Neural cell (in vitro differentiated cells): ENCODE results near the gene DOCK9. TPM values are rescaled to one million over a fixed set of nuclear protein-coding genes. Genes with fewer than 3 reads are reported as not detected.

ENCODE experiments used
- H2AFZ ChIP-seq: fragments of 200-600, 300-800 bp; sonication (generic), shearing (Covaris generic); 2 replicates; pipeline ENCODE4 v1.6.0; 2014; ENCODE audit warnings: low read depth, mild to moderate bottlenecking, antibody characterized with exemption, low read length, moderate library complexity
- H3F3A ChIP-seq: fragments of 200-600 bp; shearing (Covaris generic); 2 replicates; pipeline ENCODE4 v1.6.1; 2016; ENCODE audit warnings: mild to moderate bottlenecking, moderate library complexity, mixed read lengths, antibody characterized with exemption, low read length; ENCODE audit not compliant: insufficient read depth, poor library complexity, severe bottlenecking
- H3K27ac ChIP-seq: fragments of 200-600, 300-800 bp; sonication (generic), shearing (Covaris generic); 2 replicates; pipeline ENCODE4 v1.5.1; 2014; ENCODE audit warnings: mild to moderate bottlenecking, low read length, moderate library complexity
- H3K27me3 ChIP-seq: fragments of 300-800, 200-600 bp; sonication (generic), shearing (Covaris generic); 2 replicates; pipeline ENCODE4 v1.6.0; 2014; ENCODE audit warnings: mild to moderate bottlenecking, low read depth, low read length, moderate library complexity; ENCODE audit not compliant: insufficient read depth
- H3K36me3 ChIP-seq: fragments of 300-800, 200-600 bp; sonication (generic), shearing (Covaris generic); 2 replicates; pipeline ENCODE4 v1.5.1; 2014; ENCODE audit warnings: mild to moderate bottlenecking, antibody characterized with exemption, low read length, moderate library complexity; ENCODE audit not compliant: insufficient read depth
- H3K4me2 ChIP-seq: fragments of 300-800, 200-600 bp; sonication (generic), shearing (Covaris generic); 2 replicates; pipeline ENCODE4 v1.6.0; 2014; ENCODE audit warnings: mild to moderate bottlenecking, low read length
- H3K4me3 ChIP-seq: fragments of 300-800, 200-600 bp; sonication (generic), shearing (Covaris generic); 2 replicates; pipeline ENCODE4 v1.5.1; 2014; ENCODE audit warnings: mild to moderate bottlenecking, low read length, moderate library complexity
- H3K79me2 ChIP-seq: fragments of 200-600 bp; shearing (Covaris generic); replicated peaks from 2 replicates; pipeline ENCODE4 v1.6.0; 2014; ENCODE audit warnings: mild to moderate bottlenecking, low read length, moderate library complexity; ENCODE audit not compliant: insufficient read depth
- H3K9ac ChIP-seq: fragments of 300-800, 200-600 bp; sonication (generic), shearing (Covaris generic); 2 replicates; pipeline ENCODE4 v1.6.1; 2016; ENCODE audit warnings: mild to moderate bottlenecking, low read length, mixed read lengths
- H3K9me2 ChIP-seq: fragments of 200-600 bp; shearing (Covaris generic); 2 replicates; pipeline ENCODE4 v1.6.1; 2016; ENCODE audit warnings: mild to moderate bottlenecking, low read length, mixed read lengths; ENCODE audit not compliant: insufficient read depth
- H3K9me3 ChIP-seq: fragments of 200-600, 300-800 bp; sonication (generic), shearing (Covaris generic); 2 replicates; pipeline ENCODE4 v1.6.1; 2016; ENCODE audit warnings: mild to moderate bottlenecking, mixed run types, low read length, moderate library complexity, mixed read lengths
- H4K20me1 ChIP-seq: fragments of 200-600 bp; shearing (Covaris generic); 2 replicates; pipeline ENCODE4 v1.6.1; 2016; ENCODE audit warnings: mild to moderate bottlenecking, mixed run types; ENCODE audit not compliant: insufficient read depth
- EP300 ChIP-seq: fragments of 450-650 bp; conservative IDR thresholded peaks from 2 replicates; pipeline ENCODE4 v1.6.1; 2014; ENCODE audit warnings: antibody characterized with exemption, mild to moderate bottlenecking, moderate library complexity; ENCODE audit not compliant: poor library complexity, severe bottlenecking
- EZH2 ChIP-seq: fragments of 200-600, 300-800 bp; shearing (Covaris generic), sonication (generic); IDR thresholded peaks from 2 replicates; pipeline ENCODE4 v1.6.1; 2014; ENCODE audit warnings: antibody characterized with exemption, low read length, borderline replicate concordance, mild to moderate bottlenecking; ENCODE audit not compliant: insufficient read depth, poor library complexity, severe bottlenecking
- MXI1 ChIP-seq: fragments of 450-650 bp; conservative IDR thresholded peaks from 2 replicates; pipeline ENCODE4 v1.6.1; 2014; ENCODE audit warnings: antibody characterized with exemption, mild to moderate bottlenecking; ENCODE audit not compliant: poor library complexity, severe bottlenecking
- POLR2AphosphoS5 ChIP-seq: IDR thresholded peaks from 2 replicates; pipeline ENCODE4 v1.6.1; 2012
- RAD21 ChIP-seq: fragments of 450-650 bp; conservative IDR thresholded peaks from 2 replicates; pipeline ENCODE4 v1.6.1; 2014; ENCODE audit warnings: antibody characterized with exemption, mild to moderate bottlenecking, moderate library complexity
- SMC3 ChIP-seq: fragments of 450-650 bp; conservative IDR thresholded peaks from 2 replicates; pipeline ENCODE4 v1.6.1; 2014; ENCODE audit warnings: antibody characterized with exemption, mild to moderate bottlenecking, moderate library complexity; ENCODE audit not compliant: poor library complexity
- TAF1 ChIP-seq: IDR thresholded peaks from 2 replicates; pipeline ENCODE4 v1.6.1; 2012; ENCODE audit warnings: low read depth
- polyA plus RNA-seq: library from polyadenylated mRNA; depleted of rRNA; stranded (reverse); fragments of >200 nt; gene quantifications from 2 replicates; pipeline ENCODE4 v1.2.3, GENCODE V29; 2014
- TF ChIP-seq, protein P1 (sequence below): IDR thresholded peaks from 2 replicates; pipeline ENCODE4 v1.6.1; 2012; ENCODE audit warnings: borderline replicate concordance
- TF ChIP-seq, protein P2 (sequence below): fragments of 450-650 bp; IDR thresholded peaks from 2 replicates; pipeline ENCODE4 v1.5.1; 2014; ENCODE audit warnings: antibody characterized with exemption, mild to moderate bottlenecking, moderate library complexity; ENCODE audit not compliant: poor library complexity, severe bottlenecking

The DOCK9 gene
- polyA plus RNA-seq, 1 donor from 2014 or later = 11.4 TPM

DNA sequence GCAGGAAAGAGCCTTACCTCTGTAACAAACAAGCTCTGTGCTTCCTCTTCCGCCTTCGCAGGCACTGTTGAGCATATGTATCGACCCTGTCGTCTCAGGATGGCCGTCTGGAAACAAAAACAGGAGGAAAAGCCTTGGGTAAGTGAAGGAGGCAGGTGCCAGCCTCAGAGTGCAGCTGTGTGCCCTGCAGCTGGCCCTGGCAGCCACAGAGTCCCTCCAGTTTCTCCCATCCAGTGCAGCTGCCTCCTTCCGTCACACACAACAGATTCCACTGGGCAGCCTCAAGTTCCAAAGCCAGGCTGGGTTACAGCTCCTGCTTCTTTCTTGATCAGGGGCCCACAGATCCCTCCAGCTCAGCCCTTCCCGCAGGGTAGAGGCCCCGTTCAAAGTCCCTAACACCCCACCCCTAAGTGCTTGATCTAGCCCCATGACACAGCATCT is 47.7 kb downstream of the DOCK9 start:
- Histone ChIP-seq H3K9me2 (no peaks in the 10 kb centered on the region), H3F3A (no peaks in the 10 kb centered on the region), H4K20me1 (no peaks in the 10 kb centered on the region), H3K4me3 (no peak overlapping the region), H3K4me2 (no peak overlapping the region), H3K79me2 (no peaks in the 10 kb centered on the region), H3K36me3 (no peaks in the 10 kb centered on the region), H3K27me3 (no peaks in the 10 kb centered on the region), H3K27ac (no peak overlapping the region), H3K9me3 (no peaks in the 10 kb centered on the region), H2AFZ (no peak overlapping the region), H3K9ac (no peak overlapping the region)
- TF ChIP-seq SMC3 = no peak
- no peak for TF ChIP-seq EP300
- TF ChIP-seq MXI1 = no peak
- TF ChIP-seq RAD21 = no peak
- no peak for TF ChIP-seq POLR2AphosphoS5
- TF ChIP-seq EZH2 = no peak
- TF ChIP-seq TAF1 = no peak
- TF ChIP-seq, protein P1, sequence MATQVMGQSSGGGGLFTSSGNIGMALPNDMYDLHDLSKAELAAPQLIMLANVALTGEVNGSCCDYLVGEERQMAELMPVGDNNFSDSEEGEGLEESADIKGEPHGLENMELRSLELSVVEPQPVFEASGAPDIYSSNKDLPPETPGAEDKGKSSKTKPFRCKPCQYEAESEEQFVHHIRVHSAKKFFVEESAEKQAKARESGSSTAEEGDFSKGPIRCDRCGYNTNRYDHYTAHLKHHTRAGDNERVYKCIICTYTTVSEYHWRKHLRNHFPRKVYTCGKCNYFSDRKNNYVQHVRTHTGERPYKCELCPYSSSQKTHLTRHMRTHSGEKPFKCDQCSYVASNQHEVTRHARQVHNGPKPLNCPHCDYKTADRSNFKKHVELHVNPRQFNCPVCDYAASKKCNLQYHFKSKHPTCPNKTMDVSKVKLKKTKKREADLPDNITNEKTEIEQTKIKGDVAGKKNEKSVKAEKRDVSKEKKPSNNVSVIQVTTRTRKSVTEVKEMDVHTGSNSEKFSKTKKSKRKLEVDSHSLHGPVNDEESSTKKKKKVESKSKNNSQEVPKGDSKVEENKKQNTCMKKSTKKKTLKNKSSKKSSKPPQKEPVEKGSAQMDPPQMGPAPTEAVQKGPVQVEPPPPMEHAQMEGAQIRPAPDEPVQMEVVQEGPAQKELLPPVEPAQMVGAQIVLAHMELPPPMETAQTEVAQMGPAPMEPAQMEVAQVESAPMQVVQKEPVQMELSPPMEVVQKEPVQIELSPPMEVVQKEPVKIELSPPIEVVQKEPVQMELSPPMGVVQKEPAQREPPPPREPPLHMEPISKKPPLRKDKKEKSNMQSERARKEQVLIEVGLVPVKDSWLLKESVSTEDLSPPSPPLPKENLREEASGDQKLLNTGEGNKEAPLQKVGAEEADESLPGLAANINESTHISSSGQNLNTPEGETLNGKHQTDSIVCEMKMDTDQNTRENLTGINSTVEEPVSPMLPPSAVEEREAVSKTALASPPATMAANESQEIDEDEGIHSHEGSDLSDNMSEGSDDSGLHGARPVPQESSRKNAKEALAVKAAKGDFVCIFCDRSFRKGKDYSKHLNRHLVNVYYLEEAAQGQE = no peak
- TF ChIP-seq, protein P2, sequence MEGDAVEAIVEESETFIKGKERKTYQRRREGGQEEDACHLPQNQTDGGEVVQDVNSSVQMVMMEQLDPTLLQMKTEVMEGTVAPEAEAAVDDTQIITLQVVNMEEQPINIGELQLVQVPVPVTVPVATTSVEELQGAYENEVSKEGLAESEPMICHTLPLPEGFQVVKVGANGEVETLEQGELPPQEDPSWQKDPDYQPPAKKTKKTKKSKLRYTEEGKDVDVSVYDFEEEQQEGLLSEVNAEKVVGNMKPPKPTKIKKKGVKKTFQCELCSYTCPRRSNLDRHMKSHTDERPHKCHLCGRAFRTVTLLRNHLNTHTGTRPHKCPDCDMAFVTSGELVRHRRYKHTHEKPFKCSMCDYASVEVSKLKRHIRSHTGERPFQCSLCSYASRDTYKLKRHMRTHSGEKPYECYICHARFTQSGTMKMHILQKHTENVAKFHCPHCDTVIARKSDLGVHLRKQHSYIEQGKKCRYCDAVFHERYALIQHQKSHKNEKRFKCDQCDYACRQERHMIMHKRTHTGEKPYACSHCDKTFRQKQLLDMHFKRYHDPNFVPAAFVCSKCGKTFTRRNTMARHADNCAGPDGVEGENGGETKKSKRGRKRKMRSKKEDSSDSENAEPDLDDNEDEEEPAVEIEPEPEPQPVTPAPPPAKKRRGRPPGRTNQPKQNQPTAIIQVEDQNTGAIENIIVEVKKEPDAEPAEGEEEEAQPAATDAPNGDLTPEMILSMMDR = no peak

DNA sequence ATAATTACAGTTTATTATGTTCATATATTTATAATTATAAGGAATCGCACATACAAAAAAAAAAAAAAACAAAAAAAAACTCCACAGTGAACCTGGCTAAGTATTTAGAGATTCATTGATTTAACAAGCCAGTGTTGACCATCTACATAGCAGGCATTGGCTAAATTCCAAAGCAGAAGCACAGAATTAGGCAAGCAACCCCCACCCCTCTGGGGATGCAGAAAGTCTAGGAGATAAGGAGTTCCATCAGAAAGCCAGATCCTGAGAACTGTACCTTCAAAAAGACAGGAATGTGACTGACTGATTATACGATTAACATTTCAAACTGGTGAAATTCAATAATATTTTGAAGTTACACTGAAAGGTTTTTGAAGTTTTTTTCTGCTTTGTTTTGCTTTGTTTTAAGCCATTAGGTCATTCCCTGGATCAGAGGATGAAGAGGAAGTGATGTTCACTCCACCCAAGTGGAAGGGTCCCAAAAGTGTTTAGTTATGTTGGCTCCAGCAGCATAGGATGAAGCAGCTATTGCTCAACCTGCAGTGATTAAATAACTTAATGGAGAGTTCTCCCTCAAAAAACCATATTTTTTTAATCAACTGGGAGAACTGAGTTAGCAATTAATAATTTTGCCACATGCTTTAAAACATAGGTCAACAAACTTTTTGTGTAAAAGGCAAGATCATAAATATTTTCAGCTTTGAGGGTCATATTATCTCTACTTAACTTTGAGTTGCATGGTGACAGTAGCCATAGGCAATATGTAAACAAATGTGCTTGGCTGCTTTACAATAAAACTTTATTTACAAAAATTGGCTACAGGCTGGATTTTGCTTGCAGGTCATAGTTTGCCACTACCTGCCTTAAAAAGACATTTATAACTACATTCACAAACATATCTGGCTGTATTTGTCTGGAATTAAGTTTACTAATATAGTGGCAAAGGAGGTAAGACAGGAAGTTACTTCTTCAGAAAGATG is 49.6 kb downstream of the DOCK9 start:
- no peak overlapping the region for H3K27ac ChIP-seq
- no peaks in the 10 kb centered on the region for H3K9me3 ChIP-seq
- no peaks in the 10 kb centered on the region for H3F3A ChIP-seq

More for the DNA sequence above, 49.6 kb downstream of the DOCK9 start:
- no peak overlapping the region for H3K4me2 ChIP-seq
- no peaks in the 10 kb centered on the region for H4K20me1 ChIP-seq
- H3K27me3 ChIP-seq = no peaks in the 10 kb centered on the region
- H3K36me3 ChIP-seq = no peaks in the 10 kb centered on the region
- H3K9ac ChIP-seq = no peak overlapping the region
- H3K4me3 ChIP-seq = no peak overlapping the region
- no peaks in the 10 kb centered on the region for H3K79me2 ChIP-seq
- H3K9me2 ChIP-seq = no peaks in the 10 kb centered on the region
- no peak overlapping the region for H2AFZ ChIP-seq
- TF ChIP-seq SMC3 (no peak), TAF1 (no peak), MXI1 (no peak), EP300 (no peak), EZH2 (no peak), POLR2AphosphoS5 (no peak), RAD21 (no peak)
- TF ChIP-seq, protein P2 = no peak
- TF ChIP-seq, protein P1 = no peak
